ENCODE data around the gene STK32B.

DNA sequence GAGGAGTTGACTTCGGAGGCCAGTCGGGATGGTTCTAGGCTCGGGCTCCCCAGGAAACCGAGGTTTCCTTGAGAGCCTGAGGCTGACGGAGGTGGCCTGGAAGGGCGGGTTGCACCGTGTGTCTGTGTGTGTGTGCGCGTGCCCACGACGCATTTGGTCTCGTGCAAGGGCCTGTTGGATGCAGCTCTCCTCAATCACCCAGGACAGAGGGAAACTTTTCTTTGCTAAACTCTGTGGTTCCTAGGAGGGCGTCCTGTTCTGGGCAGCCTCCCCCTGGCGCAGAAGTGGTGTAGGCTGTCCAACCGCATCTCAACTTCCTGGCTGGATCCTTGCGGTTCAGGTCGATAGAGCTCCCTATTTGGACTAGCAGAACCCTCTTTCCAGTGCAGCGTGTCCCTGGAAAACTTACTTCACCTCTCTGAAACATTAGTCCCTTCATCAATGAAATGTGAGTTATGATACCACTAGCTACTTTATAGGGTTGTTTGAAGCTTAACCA is 973 bp downstream of the STK32B start:
- TF ChIP-seq, protein P1, sequence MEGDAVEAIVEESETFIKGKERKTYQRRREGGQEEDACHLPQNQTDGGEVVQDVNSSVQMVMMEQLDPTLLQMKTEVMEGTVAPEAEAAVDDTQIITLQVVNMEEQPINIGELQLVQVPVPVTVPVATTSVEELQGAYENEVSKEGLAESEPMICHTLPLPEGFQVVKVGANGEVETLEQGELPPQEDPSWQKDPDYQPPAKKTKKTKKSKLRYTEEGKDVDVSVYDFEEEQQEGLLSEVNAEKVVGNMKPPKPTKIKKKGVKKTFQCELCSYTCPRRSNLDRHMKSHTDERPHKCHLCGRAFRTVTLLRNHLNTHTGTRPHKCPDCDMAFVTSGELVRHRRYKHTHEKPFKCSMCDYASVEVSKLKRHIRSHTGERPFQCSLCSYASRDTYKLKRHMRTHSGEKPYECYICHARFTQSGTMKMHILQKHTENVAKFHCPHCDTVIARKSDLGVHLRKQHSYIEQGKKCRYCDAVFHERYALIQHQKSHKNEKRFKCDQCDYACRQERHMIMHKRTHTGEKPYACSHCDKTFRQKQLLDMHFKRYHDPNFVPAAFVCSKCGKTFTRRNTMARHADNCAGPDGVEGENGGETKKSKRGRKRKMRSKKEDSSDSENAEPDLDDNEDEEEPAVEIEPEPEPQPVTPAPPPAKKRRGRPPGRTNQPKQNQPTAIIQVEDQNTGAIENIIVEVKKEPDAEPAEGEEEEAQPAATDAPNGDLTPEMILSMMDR (conservative IDR thresholded peaks at IDR 0.05; ENCODE audit: low read length), result no peak
- no peak for TF ChIP-seq EZH2phosphoT487 (IDR thresholded peaks at IDR 0.05; ENCODE audit: borderline replicate concordance)

Data from Loucy (cell line).